GM18499 (cell line): ENCODE measurements around the gene SHCBP1L.
"Not testable (repeated sequence)": the region's sequence is repeated elsewhere in the genome, so short reads cannot be mapped to it uniquely, and the experiment has no call there.

ENCODE experiments used
- ATAC-seq: cut with Tn5 transposase; IDR thresholded peaks from one replicate; pipeline ENCODE4 v1.9.1; 2021; ENCODE audit warnings: moderate number of reproducible peaks; ENCODE audit not compliant: insufficient read depth, unreplicated experiment

Gene SHCBP1L

DNA sequence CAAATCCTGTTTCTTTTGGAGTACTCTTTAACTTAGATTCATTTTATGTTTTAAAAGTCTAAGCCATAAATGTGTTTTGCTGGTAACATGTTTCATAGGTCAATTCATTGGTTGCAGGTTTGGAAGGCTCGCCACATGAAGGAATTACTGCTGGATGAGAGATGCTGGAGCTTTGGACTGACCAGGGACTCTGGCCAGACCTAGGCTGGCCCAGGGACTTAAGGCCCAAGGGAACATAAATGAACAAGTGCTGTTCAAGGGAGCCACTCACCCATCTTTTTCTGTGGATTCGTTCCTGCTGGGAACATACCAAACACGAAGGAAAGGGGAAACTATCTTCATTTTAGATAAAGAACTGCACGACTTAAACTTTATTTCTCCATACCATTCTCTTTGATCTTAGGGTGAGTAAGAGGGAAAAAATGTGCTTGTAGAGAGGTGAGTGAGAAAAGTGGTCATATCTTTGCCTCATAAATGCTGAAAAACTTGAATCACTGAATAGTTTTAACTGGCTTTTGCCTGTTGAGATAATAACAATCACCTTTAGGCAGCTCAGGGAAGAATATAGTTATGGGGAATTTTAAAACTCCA lies 15.3 kb upstream of the SHCBP1L start:
- no peak for ATAC-seq

DNA sequence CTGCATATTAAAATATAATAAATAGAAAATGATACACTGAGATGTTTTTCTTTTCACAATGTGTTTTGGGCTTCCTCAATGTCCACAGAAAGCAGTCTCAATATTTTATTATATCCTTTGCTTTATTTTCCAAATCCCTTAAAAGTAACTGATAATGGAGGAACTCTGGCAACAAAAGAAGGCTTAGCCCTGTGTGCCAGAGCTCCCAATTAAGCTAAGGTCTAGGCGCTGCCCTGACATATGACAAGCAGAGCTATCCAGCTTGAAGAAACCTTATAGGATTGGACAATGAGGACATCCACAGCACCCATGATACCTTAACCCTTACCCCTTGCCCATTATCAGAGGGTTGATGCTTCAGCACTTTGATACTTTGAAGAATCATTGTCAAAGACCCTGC lies 12.9 kb upstream of the SHCBP1L start:
- no peak for ATAC-seq

- no peak for ATAC-seq
These were observed 12.1 kb upstream of the SHCBP1L start for GRCh38 chr1:182965096-182965495.

- ATAC-seq, result peak; percentile 68
These were observed 9.7 kb upstream of the SHCBP1L start for GRCh38 chr1:182962554-182963115.

GRCh38 chr1:182960046-182960445 lies 7.1 kb upstream of the SHCBP1L start:
- no peak for ATAC-seq

DNA sequence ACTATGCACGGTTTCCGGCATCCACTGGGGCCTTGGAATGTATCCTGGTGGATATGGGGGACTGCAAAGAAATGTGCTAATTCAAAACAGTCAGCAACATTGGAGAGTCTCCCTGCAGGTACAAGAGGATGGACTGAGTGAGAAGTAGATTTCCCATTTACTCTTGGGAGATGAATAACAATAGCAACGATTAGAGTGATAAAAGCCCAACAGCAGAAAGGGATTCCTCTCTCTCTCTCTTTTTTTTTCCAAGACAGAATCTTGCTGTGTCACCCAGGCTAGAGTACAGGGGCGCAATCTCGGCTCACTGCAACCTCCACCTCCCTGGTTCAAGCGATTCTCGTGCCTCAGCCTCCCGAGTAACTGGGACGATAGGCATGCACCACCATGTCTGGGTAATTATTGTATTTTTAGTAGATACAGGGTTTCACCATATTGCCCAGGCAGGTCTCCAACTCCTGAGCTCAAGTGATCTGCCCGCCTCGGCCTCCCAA lies 5.0 kb upstream of the SHCBP1L start:
- ATAC-seq, result no peak

DNA sequence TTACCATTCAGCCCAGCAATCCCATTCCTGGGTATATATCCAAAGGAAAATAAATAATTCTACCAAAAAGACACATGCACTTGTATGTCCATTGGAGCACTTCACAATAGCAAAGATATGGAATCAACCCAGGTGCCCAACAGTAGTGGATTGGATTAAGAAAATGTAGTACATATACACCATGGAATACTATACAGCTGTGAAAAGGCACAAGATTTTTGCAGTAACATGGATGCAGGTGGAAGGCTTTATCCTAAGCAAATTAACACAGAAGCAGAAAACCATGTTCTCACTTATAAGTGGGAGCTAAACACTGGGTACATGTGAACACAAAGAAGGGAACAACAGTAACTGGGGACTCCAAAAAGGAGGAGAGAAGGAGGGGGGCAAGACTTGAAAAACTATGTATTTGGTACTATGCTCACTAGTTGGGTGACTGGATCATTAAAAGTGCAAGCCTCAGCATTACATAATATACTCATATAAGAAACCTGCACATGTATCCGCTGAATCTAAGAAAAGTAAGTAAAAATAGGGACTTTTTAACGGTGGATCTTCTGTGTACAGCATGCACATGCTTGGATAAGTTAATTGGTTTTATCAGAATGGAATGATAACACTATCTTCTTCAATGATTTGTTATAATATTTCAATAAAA lies 3.9 kb upstream of the SHCBP1L start:
- ATAC-seq, result no peak

- ATAC-seq, result no peak
These were observed 2.9 kb upstream of the SHCBP1L start for GRCh38 chr1:182955596-182956588.

GRCh38 chr1:182953826-182954225 lies 860 bp upstream of the SHCBP1L start:
- ATAC-seq, result no peak

DNA sequence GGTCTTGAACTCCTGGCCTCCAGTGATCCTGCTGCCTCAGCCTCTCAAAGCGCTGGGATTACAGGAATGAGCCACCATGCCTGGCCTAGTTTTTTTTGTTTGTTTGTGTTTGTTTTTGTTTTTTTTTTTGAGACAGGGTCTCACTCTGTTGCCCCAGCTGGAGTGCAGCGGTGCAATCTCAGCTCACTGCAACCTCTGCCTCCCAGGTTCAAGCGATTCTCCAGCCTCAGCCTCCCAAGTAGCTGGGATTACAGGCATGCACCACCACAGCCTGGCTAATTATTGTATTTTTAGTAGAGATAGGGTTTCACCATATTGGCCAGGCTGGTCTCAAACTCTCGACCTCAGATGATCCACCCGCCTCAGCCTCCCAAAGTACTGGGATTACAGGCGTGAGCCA lies 9.6 kb downstream of the SHCBP1L start:
- ATAC-seq, result not testable (repeated sequence)

DNA sequence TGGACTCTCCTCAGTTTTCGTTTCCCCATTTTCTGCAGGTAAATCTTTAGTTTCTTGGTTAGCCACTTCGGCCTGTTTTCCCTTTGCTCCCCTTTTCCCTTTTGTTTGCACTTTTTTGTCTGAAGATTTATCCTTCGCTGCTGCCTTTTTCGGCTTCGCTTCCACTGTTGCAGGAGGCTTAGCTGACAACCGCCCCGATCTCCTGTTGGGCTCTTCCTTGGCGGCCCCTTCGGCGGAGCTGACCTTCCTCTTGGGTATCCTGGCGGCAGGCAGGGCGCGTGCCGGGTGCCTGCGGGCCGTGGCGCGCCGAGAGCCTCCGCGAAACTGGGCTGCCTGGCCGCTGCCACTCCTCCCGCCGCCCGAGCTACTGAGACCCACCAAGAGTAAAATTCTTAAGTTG lies 10.8 kb downstream of the SHCBP1L start:
- ATAC-seq, result not testable (repeated sequence)

DNA sequence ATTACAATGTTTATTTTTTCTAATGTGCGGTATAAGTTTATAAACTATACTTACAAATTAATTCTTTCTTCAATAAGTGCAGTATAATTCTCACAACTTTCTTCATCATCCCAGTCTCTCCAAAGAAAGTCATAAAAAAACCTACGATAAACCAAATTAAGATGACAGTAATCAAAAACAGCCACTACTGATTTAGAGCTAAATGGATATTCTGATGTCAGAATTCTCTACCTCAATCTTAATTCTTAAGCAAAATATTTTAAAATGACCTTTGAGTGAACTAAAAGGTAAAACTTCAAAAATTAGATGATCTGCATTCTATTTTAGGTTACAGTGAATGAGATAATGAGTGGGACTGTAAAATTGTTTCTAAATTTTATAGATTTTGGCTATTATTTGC lies 13.6 kb downstream of the SHCBP1L start:
- ATAC-seq, result no peak

- ATAC-seq, result no peak
These were observed 17.2 kb downstream of the SHCBP1L start for GRCh38 chr1:182935716-182936115.

- no peak for ATAC-seq
These were observed 22.0 kb downstream of the SHCBP1L start for GRCh38 chr1:182930985-182931384.

DNA sequence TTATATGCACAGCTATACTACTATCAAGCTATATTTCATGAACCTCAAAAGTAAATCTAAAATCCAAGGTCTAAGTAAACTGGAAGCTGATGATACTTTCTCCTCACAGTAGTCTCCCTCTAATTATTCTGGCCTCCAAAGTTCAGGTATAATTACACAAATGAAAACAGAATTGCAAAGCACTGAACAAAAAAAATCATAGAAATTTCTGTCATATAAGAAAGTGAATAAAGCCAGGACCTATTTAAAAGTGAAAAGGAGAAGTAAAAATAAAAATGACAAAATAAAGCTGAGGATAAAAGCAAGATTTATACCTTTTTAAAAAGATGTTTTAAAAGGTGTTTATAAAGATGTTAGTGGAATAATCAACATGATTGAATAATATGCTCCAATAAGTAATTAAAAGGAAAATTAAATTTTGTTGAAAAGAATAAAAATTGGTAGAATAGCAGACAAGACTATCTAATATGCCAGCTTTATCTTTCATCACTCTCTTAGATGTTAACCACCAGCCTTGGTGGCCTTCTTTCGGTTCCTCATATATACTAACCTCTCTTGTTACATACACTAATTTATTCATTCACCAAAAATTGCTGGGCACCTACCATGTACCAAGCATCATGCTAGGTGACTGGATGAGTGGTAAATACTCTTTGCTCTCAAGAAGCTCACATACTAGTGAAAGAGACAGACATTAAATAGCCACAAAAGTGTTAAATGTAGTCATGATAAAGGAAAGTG lies 25.1 kb downstream of the SHCBP1L start:
- ATAC-seq, result no peak

DNA sequence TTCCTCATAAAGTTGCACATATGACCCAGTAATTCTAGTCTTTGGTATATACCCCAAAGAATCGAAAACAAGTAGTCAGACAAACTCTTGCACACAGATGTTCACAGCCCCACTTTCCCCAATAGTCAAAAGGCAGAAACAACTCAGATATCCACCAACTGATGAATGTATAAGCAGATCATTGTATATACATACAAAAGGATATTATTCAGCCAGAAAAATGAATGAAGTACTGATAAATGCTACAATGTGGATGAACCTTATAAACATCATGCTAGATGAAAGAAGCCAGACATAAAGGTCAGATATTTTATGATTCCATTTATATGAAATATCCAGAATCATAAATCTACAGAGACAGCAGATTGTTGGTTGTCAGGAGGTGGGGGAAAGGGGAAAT lies 27.3 kb downstream of the SHCBP1L start:
- no peak for ATAC-seq

GRCh38 chr1:182917378-182917777 lies 35.6 kb downstream of the SHCBP1L start:
- no peak for ATAC-seq

GRCh38 chr1:182913401-182913800 lies 39.6 kb downstream of the SHCBP1L start:
- no peak for ATAC-seq

GRCh38 chr1:182910143-182910542 lies 42.8 kb downstream of the SHCBP1L start:
- ATAC-seq, result no peak

- no peak for ATAC-seq
These were observed 43.4 kb downstream of the SHCBP1L start for GRCh38 chr1:182909578-182909977.
